ENCODE measurements around the gene HLA-DPA1. TPM values are rescaled to one million over a fixed set of nuclear protein-coding genes. Genes with fewer than 3 reads are reported as not detected.

The HLA-DPA1 gene
- total RNA-seq, 4 donors from 2014 or later: 38.2 to 354 (median 131) TPM

- TF ChIP-seq, protein P1, sequence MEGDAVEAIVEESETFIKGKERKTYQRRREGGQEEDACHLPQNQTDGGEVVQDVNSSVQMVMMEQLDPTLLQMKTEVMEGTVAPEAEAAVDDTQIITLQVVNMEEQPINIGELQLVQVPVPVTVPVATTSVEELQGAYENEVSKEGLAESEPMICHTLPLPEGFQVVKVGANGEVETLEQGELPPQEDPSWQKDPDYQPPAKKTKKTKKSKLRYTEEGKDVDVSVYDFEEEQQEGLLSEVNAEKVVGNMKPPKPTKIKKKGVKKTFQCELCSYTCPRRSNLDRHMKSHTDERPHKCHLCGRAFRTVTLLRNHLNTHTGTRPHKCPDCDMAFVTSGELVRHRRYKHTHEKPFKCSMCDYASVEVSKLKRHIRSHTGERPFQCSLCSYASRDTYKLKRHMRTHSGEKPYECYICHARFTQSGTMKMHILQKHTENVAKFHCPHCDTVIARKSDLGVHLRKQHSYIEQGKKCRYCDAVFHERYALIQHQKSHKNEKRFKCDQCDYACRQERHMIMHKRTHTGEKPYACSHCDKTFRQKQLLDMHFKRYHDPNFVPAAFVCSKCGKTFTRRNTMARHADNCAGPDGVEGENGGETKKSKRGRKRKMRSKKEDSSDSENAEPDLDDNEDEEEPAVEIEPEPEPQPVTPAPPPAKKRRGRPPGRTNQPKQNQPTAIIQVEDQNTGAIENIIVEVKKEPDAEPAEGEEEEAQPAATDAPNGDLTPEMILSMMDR (IDR thresholded peaks at IDR 0.05; ENCODE audit: low read depth): no peak
Measured at GRCh38 chr6:33104887-33105286, 31.4 kb upstream of the HLA-DPA1 start.

- TF ChIP-seq, protein P1 (IDR thresholded peaks at IDR 0.05; ENCODE audit: low read depth): no peak
Measured at GRCh38 chr6:33103776-33104175, 30.3 kb upstream of the HLA-DPA1 start.

DNA sequence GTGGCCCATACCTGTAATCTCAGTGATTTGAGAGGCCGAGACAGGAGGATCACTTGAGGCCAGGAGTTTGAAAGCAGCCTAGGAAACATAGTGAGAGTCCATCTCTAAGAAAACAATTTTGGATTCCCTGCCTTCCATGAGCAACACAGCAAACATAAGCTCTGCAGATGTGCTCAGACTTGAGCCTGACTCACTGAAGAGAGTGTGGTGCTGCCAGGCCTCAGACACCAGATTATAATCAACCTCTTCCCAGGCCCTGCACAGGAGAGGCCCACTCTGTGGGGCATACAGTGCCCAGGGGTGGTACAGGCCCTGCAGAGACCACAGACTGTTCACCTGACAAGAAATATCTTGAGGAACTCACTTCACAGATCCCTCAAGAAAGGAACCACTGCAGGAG is 22.2 kb upstream of the HLA-DPA1 start:
- TF ChIP-seq, protein P1 (IDR thresholded peaks at IDR 0.05; ENCODE audit: low read depth): no peak

- TF ChIP-seq, protein P1 (IDR thresholded peaks at IDR 0.05; ENCODE audit: low read depth): no peak
Measured at GRCh38 chr6:33093855-33094254, 20.4 kb upstream of the HLA-DPA1 start.

DNA sequence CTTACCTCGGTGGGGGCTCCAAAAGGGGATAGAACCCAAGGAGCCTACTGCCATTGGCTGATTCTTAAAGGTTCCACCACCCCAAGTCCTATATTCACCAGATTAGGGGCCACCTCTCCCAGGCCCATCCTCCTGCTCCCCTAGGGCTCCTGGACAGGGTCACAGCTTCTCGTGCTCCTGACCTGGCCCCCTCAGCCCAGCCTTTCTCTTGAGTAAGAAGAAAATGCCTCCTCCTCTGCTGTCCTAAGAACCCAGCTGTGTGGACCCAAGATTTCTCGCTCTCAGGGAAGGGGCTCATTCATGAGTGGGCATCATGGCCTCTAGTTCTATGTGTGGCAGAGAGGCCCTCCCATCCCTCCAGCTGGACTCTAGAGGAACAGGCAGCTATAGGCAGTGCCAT is 18.9 kb upstream of the HLA-DPA1 start:
- TF ChIP-seq, protein P1 (IDR thresholded peaks at IDR 0.05; ENCODE audit: low read depth): no peak

- TF ChIP-seq, protein P1 (IDR thresholded peaks at IDR 0.05; ENCODE audit: low read depth): no peak
Measured at GRCh38 chr6:33091957-33092356, 18.5 kb upstream of the HLA-DPA1 start.

DNA sequence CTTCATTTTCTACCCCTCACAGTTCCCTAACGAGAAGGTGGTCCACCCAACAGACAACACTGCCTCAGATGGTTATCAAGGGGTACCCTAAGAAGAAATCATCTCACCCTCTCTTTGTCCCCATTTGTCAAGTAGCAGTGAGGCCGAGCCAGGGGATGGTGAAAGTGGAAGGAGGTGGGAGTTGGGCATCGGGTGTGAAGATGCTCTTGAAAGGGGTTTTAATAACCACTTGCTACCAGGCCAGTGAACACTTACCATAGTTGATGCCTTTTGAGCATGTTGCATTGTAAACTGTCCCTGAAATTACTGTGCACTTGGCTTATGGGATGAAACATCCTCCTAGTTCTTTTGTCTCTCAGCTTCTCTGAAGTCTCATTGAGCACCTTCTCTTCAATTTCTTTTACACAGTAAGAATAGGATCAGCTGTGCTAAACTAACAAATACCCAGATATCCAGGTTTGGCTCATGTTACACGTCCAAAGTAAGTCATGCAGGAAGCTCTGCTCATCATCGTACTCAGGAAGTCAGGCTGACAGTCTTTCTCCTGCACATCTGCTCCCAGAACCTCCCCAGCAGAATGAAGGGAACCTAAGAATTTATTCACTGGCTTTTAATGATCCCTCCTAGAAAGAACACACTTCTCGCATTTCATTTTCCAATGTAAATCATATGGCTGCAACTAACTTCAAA is 15.6 kb upstream of the HLA-DPA1 start:
- TF ChIP-seq, protein P1 (IDR thresholded peaks at IDR 0.05; ENCODE audit: low read depth): no peak

Measured in subcutaneous adipose tissue (tissue), 4 donors.